ENCODE measurements around the gene MPP3.
A peak's percentile ranks its signal among the peaks of the same experiment; 100 is the strongest.

MPP3 gene

GRCh38 chr17:43832168-43832975, 574 bp downstream of the MPP3 start:
- DNase-seq (ENCODE audit: low spot score): peak; percentile 80

- DNase-seq (ENCODE audit: low spot score): no peak
These were observed 1.3 kb downstream of the MPP3 start for GRCh38 chr17:43831633-43832032.

GRCh38 chr17:43830510-43831140, 2.3 kb downstream of the MPP3 start:
- DNase-seq (ENCODE audit: low spot score): no peak

- DNase-seq (ENCODE audit: low spot score): no peak
These were observed 3.2 kb downstream of the MPP3 start for GRCh38 chr17:43829738-43830137.

GRCh38 chr17:43827596-43827995, 5.3 kb downstream of the MPP3 start:
- no peak for DNase-seq (ENCODE audit: low spot score)

GRCh38 chr17:43826206-43826605, 6.7 kb downstream of the MPP3 start:
- no peak for DNase-seq (ENCODE audit: low spot score)

- no peak for DNase-seq (ENCODE audit: low spot score)
These were observed 7.4 kb downstream of the MPP3 start for GRCh38 chr17:43825567-43825966.

GRCh38 chr17:43823350-43824084, 9.4 kb downstream of the MPP3 start:
- DNase-seq (ENCODE audit: low spot score): no peak

- no peak for DNase-seq (ENCODE audit: low spot score)
These were observed 10.3 kb downstream of the MPP3 start for GRCh38 chr17:43822570-43823190.

GRCh38 chr17:43820759-43821158, 12.2 kb downstream of the MPP3 start:
- DNase-seq (ENCODE audit: low spot score): no peak

- no peak for DNase-seq (ENCODE audit: low spot score)
These were observed 14.0 kb downstream of the MPP3 start for GRCh38 chr17:43818966-43819365.

GRCh38 chr17:43817826-43818225, 15.1 kb downstream of the MPP3 start:
- no peak for DNase-seq (ENCODE audit: low spot score)

- no peak for DNase-seq (ENCODE audit: low spot score)
These were observed 16.3 kb downstream of the MPP3 start for GRCh38 chr17:43816336-43817320.

- no peak for DNase-seq (ENCODE audit: low spot score)
These were observed 18.2 kb downstream of the MPP3 start for GRCh38 chr17:43814714-43815113.

- DNase-seq (ENCODE audit: low spot score): peak; percentile 60
These were observed 18.9 kb downstream of the MPP3 start for GRCh38 chr17:43814026-43814425.

- DNase-seq (ENCODE audit: low spot score): no peak
These were observed 19.6 kb downstream of the MPP3 start for GRCh38 chr17:43813386-43813785.

GRCh38 chr17:43812396-43813265, 20.3 kb downstream of the MPP3 start:
- DNase-seq (ENCODE audit: low spot score): no peak

- DNase-seq (ENCODE audit: low spot score): no peak
These were observed 22.1 kb downstream of the MPP3 start for GRCh38 chr17:43810823-43811222.

GRCh38 chr17:43810226-43810715, 22.7 kb downstream of the MPP3 start:
- no peak for DNase-seq (ENCODE audit: low spot score)

GRCh38 chr17:43809121-43809520, 23.8 kb downstream of the MPP3 start:
- DNase-seq (ENCODE audit: low spot score): no peak
